ENCODE results near the gene CHMP2A.

Gene CHMP2A

DNA sequence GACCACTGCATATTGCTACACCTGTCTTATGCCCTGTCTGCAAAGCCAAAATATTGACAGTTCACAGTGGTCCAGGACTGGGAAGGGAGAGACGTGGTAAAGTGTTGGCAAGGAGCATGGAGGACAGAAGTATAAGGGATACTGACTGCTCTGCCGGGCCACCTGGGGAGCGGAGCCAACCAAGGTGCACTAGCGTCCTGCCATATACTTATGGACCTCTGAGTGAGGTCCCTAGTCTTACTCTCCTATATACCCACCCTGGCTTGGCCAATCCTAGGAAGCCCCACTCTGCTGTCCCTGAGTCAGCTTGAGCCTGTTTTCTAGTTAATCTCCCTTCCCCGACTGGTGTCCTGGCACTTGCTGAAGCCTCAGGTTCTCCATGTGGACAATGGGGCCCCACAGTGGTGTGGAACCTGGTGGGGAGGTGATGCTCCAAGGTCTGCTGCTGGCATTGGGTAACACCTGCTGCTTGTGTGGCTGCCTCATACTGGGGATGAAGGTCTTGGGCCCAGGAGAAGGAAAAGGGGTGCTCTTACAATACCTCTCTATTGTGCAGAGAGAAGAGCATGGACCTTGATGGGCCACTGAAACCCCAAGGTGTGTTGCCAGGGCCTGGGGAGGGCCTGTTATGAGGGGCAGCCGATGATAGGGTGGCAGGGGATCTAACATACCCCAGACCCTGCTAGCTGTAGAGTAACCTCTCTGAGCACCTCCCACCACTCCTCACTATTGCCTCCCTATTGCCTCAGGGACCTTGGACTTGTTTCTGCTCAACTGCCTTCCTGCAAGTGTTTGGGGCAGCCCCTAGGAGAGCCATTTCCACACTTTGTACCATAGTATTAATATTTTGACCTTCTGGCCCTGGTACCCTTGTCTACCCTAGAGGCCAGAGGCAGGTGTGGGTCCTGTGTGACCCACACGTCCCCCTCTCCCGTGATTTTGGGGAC lies 17.8 kb downstream of the CHMP2A start:
- no peak for DNase-seq

DNA sequence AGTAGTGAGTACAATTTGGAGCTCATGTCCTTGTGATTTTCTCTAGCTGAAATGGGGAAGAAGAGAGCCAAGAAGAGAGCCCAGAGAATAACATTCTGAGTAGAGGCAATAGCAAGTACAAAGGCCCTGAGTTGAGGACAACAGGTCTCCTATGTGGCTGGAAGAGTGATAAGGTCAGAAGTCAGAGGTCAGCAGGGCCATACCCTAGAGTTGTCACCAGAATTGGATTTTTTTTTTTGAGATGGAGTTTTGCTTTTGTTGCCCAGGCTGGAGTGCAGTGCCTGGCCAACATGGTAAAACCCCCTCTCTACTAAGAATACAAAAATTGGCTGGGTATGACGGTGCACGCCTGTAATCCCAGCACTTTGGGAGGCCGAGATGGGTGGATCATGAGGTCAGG lies 19.0 kb downstream of the CHMP2A start:
- DNase-seq = no peak

DNA sequence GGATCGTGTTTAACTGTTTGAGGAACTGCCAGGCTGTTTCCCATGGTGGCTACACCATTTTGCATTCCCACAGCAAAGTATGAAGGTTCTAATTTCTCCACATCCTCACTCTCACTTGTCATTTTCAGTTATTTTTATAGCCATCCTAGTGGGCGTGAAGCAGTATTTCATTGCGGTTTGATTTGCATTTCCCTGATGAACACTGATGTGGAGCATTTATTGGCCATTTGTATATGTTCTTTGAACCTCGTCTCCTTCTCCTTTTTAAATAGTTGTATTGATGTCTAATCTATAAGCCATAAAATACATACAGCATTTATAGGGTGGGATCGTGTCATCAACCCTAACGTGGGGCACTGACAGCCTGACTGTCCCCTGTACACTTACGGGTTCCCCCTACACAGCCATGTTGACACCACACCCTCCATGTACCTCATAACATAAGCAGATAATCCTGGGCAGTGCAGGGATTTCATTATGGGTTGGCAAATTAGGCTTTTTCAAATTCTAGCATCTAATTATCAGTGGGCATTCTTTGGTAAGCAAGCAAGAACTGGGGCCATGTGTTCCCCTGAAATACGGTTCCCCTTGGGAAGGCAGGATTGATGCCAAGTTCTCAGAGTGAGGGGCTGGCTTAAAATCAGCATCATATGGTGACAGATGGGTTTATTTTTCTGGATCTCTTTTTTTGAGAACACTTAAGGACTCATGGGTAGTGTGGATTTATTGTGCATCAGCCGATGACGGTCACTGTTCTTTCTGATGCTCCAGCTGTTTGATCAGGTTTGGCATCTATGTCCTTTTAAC lies 23.7 kb downstream of the CHMP2A start:
- no peak for DNase-seq

DNA sequence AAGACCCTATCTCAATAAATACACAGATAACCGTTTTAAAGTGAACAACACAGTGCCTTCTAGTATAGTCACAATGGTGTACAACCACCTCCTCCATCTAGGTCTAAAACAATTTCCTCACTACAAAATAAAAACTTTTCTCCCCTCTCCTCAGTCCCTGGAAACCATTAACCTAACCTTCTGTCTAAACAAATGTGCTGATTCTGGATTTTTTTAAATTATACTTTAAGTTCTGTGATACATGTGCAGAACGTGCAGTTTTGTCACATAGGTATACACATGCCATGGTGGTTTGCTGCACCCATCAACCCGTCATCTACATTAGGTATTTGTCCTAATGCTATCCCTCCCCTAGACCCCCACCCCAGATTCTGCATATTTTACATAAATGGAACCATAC lies 25.5 kb downstream of the CHMP2A start:
- DNase-seq = no peak

DNA sequence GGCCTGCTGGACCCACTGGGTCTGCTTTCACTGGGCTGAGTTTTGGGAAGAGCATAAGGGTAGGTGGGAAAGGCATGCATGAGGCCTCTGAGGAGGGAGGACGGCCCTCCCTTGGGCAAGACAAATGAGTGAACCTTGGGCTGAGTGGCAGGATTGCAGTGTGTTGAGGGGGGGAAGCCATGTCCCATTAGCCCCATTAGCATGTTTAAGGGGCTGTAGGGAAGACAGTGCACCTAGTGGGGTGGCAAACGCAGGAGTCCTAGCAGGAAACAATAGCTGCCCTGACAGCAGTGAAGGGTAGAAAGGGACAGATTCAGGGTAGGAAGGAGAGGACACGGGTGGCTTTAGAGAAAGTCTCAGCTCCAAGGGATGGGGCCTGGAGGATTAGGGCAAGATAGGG lies 32.2 kb downstream of the CHMP2A start:
- DNase-seq = no peak

DNA sequence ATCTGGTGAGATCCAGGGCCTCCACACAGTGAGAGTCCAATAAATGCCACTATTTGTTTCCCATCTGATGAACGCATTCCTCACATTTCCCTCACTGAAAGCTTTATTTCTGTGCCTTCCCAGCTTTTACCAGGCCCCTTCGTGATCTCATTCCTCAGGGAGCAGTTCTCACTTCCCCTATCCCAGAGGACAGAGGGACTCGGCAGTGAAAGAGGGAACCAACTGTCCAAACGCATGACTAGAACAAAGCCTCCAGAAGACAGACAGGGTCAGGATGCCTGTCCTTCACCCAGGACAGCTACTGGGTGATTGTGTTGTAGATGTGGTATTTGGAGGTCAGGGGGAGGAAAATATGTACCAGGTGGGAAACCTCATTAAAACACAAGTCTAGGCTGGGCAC lies 33.3 kb downstream of the CHMP2A start:
- DNase-seq = no peak

DNA sequence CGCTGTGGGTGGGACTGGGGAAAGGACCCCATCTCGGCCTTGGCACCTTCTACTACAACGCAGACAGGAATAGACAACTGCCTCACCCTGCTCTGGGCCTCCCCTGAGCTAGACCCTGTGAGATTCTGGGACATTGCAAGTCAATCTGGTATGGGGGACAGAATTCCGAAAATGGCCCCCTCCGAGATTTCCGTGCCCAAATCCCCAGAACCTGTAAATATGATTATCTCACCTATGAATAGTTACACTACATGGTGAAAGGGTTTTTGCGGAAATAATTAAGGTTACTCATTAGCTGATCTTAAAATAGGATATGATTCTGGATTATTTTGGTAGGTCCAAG lies 34.7 kb downstream of the CHMP2A start:
- no peak for DNase-seq

DNA sequence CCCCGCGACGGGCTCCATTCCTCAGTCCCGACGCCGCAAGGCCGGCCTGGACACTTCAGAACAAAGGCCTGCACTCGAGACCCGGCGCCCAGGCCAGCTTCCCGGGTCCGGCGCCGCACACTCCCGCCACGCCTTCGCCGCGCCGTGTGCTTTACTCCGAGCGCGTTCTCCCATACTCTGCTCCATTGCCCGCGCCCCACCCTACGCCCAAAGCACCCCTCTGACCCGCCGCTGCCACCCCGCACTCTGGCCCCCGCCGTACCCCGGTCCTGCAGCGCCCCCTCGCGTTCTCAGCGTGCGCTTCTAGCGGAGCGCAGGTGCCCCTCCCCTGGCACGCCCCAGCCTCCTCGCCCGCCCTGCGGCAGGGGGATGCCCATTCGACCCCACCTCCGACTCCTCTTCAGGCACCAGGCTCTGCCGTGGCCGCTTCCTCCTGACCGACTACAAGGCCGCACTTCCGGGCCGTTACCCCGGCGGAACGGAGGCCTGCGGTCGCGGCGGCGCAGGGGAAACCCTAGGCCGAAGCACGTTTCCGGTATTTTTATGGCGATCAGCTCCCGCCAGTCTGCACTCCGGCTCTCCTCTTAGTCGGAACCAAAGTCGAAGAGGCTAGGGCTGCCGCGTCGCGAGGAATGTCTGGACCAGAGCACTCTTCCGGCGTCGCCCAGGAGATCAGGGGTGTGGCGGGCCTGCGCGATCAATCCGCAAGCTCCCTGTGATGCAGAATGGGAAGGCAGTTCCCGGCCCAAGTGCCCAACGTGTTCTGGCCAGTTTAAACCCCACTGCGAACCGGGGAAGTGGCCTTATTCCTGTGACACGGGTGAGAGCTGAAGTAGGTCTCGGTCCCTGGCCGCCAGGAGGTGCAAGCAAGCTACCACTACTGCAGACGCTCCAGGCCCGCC lies 35.3 kb downstream of the CHMP2A start, which contains the start of gene ZBTB45:
ZBTB45 (minus strand) TSS at position 456 of the 902 bp plus-strand sequence. CDS start 2,137 bp downstream, outside the sequence.
- DNase-seq = peak; percentile 100

DNA sequence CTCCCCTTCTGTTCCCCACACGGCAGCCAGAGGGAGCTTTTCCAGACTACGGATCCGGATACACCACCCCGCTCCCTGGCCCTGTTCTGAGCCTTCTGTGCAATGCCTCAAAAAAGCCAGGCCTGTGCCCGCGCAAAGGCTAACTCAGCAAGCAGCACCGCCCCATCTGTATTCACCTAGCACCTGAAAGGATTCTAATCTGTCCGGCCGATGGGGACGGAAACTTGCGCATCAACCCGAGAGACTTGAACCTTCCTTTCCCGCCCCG lies 35.9 kb downstream of the CHMP2A start:
- DNase-seq = peak; percentile 91

DNA sequence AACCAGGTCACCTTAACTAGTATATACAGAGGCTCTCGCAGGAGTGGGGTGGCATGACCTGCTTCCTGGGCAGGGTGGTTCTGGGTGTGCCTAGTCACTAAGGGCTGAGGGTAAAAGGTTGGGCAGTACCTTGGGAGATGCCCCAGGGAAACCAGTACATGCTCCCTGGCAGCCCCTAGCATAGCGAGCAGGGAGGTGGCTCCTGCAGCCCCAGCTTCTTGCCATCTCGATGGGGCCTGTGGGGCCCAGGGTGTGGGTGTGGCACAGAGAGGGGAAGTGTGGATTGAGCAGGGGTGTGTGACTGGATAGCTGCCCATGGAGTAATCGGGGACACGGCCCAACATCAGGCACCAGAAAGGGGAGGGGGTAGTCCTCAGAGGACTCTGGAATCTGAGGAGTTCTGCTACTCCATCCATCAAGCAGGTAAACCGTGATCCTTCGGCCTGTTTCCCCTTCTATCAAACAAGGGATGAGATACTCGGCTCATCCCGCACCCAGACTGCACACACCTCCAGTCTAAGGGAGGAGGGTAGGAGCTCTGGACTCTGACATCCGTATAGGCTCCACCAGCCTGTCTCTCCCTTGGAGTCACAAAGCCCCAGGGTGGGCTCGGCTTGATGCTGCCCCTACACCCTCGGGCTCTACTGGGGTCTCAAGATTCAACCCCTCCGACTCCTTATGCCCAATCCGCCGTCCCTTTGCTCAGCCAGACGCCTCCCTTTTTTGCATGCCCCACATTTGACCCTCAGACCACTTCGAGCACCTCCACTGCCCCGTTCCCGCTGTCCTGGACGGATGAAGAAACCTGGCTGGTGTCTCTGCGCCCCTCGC lies 36.4 kb downstream of the CHMP2A start:
- no peak for DNase-seq

DNA sequence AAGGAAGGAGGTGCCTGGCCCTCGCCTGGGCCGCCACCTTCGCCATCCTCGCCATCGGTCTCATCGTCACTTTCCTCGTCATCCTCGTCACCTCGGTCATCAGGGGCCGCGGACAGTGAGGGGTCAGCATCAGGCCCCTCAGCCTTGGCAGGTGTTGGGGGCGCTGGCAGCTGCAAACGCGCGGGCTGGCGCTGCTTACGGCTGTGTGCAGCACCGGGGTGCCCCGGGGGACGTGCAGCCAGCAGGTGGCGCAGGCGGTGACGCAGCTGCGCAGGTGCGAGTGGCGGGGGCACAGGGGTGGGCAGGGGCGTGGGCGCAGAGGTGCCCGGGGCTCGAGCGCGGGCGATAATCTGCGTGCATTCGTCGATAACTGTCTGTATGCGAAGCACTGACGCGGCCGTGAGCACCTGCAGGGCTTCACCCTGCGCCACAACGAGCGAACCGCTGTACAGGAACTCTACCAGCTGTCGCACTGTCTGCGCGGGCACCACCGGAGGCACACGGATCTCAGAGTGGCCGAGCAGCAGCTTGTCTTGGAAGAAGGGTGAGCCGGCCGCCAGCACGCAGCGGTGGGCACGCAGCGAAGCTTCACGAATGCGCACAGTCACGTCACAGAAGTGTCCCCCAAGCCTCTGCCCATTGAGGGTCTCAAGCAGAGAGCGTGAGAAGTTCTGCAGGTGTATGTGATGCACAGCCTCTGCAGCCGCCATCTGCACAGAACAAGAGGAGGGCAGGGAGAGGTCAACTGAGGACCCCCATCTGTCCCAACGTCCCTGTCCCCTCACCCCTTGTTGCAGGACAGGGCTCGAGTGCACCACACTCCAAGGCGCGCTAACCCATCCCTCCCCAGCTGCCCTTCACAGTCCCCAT lies 37.7 kb downstream of the CHMP2A start:
- DNase-seq = no peak

DNA sequence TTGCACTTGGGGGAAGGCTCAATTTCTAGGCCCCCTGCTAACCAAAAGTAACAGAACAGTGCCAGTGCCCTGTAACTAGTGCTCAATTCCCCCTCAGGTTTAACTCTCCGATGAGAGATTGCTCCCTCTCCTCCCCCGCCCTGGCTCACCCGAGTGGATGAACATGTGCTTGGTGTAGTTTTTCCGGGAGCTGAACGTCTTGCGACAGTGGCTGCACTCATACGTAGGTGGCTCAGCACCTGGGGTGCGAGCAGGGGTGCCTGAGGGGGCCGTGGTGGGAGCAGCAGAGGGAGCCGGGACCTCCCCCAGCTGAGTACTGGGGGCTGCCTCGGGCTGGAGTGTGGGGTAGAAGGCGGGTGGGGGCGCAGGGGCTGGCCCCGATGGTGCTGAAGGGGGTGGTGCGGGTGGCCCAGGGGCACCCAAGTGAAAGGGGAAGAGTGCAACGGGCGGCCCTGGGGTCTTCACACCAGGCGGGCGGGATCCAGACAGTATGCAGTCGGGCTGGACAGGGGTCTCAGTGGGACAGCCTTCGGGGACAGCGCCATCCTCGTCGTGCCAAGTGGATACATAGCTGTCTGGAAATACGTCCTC lies 38.6 kb downstream of the CHMP2A start:
- DNase-seq = no peak

DNA sequence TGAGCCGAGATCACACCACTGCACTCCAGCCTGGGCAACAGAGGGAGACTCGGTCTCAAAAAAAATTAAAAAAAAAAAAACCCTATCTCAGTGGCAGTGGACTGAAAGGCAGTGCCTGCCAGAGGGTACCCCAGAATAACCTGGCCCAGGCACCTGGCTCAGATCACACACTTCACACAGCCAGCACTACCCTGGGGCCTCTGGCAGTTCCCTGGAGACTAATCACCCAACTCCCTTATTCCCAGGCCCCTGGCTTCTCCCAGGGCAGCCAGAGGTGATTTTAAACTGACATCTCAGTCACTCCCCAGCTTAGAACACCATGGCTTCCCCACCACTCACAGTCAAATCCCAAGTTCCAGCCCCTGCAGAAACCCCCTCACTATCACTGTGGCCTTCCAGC lies 39.6 kb downstream of the CHMP2A start:
- DNase-seq = no peak

DNA sequence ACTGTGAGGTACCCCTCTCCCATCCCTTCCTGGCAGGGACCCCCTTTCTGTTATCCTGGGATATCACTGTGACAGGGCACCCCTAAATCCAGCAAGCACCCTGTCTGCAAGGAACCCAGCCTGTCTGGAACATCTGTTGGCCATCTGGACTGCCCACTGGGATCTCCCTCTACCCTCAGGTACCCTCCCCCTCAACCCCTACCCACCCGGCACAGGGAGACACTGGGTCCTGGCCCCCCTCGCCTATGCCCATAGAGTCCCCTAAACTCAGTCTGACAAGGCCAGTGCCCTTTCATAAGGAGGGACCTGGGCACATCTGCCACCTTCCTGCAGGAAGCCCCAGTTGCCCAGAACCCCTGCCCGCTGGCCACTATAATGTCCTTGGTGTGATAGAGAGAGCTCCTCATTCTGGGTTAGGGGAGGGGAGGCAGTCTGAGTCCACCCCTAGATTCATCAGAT lies 40.3 kb downstream of the CHMP2A start:
- no peak for DNase-seq

DNA sequence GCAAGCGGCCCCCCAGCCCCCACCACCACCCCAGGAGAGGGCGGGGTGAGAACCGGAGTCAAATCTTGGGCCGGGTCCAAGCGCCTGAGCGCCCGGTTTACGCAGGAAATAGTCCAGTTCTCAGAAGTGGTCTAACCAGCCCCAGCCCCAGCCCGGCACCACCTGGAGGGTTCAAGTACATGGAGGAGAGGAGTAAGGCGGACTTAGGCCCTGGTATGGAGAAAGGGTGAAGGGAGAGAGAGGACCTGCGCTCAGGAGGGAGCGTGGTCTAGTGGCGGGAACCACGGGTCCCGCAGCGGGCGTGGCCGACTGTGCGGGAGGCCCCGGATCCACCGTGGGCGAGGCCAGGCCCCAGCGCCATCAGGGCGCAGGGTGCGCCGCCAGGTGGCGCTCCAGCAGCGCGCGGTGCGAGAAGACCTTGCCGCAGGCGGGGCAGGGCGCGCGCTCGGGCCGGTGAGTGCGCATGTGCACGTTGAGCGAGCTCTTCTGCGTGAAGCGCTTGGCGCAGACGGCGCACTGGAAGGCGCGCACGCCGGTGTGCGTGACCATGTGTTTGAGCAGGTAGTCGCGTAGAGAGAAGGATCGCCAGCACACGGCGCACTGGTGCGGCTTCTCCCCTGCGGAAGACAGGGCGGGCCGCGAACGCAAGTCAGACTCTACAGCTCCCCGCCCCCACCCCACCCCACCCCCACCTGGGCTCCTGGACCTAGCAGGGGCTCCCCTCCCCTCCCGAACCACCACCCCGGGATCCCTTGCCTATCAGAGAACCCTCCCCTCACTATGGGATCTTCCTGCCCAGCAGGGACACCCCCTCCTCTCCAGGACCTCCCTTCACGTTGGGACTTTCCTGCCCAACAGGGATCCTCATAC lies 41.0 kb downstream of the CHMP2A start:
- peak; percentile 99 for DNase-seq

DNA sequence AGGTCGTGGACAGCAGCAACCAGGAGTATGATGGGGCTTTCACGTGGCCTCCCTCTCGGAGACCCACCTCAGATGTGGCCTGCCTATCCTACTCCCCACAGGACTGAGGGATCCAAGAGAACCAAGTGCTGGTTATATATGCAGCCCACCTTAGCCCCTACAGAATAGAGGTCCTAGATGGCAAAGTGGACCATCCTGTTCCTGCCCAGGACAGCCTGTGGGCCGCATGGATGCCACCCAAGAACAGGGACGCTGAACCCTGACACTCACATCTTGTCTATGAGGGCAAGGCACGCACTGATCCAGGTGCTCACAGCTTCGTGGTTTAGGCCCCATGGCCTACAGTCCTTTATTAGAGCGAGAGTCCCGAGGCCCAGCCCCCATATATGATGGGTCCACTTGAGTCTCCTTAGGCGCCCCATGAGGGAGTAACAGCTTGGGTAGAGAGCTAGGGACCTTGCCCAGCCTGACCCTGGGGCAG lies 41.7 kb downstream of the CHMP2A start:
- DNase-seq = no peak

DNA sequence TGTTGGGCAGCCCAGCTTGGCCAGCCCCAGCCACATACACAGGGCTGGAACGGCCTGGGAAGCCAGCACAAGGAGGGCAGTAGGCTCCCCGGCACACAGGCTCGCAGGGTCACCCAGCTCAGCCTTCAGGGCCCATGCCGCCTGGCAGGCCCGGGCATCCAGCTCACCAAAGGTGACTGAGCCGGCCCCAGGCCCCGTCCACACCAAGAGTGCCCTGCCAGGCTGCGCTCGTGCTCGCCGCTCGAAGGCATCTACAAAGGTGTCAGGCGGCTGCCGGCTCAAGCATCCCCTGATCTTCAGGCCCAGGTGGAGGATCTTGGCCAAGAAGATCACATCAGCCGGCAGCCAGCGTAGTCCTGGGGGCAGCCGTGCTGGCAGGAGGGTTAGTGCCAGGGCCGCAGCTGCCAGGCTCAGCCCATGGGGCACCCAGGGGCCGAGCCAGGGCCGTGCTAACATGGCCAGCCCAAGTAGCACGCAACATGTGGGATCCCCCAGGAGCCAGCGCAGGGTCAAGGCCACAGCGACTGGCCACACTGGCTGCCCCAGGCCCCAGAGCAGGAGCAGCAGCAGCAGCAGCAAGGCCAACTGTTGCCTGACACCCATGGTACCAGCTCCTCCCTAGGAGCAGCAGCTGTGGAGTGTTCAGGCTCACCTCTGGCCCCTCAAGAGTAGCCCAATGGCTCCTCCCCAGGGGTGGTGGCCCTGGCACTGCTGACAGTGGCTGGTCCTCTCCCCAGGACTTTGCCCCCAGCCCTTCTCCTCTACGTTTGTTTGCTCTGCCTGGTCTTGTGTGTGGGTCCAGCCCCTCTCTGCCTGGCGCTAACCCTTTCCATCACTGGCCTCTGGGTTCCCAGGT lies 43.3 kb downstream of the CHMP2A start, which contains the start of gene SLC27A5:
SLC27A5 (minus strand) TSS at position 640 of the 856 bp plus-strand sequence; CDS start at position 603, 37 bp downstream.
- no peak for DNase-seq
